Erythroblast (primary cell): ENCODE results near the gene SEPHS2.

Experiments
- DNase-seq, 2 experiments: peaks; one replicate each; lab custom pipeline; 2025; lab: John Stamatoyannopoulos, UW
- GATA1 ChIP-seq: IDR thresholded peaks from 2 replicates; pipeline ENCODE4 v1.6.1; 2011; ENCODE audit warnings: low read depth, mild to moderate bottlenecking, control low read depth, low read length, moderate library complexity
- POLR2A ChIP-seq: IDR thresholded peaks from 2 replicates; pipeline ENCODE4 v1.6.1; 2011; ENCODE audit warnings: mild to moderate bottlenecking, low read length

The SEPHS2 gene

DNA sequence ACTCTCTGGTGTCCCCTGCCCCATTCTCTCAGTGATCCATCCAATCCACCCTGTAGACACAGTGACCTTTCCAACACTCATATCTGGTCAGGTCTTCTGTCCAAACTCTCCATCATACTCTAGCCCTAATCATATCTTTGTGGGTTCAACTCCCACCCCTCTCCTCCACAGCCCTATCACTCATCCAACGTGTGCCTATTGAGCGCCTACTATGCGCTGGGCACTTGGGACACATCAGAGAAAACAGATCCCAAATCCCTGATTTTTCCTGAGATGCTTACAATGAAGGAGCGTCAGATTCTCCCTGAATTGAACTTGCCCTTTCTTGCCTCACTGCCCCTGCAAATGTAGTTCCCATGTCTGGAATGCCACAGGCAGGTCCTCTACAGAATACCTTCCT is 17.6 kb downstream of the SEPHS2 start:
- TF ChIP-seq GATA1, result no peak
- TF ChIP-seq POLR2A, result no peak
- DNase-seq, result no peak

GRCh38 chr16:30421010-30421409 is 24.7 kb downstream of the SEPHS2 start:
- DNase-seq, result no peak
- TF ChIP-seq POLR2A, result no peak
- TF ChIP-seq GATA1, result no peak

GRCh38 chr16:30418350-30419181 is 27.1 kb downstream of the SEPHS2 start:
- TF ChIP-seq GATA1 (no peak), POLR2A (no peak)
- DNase-seq, result no peak

DNA sequence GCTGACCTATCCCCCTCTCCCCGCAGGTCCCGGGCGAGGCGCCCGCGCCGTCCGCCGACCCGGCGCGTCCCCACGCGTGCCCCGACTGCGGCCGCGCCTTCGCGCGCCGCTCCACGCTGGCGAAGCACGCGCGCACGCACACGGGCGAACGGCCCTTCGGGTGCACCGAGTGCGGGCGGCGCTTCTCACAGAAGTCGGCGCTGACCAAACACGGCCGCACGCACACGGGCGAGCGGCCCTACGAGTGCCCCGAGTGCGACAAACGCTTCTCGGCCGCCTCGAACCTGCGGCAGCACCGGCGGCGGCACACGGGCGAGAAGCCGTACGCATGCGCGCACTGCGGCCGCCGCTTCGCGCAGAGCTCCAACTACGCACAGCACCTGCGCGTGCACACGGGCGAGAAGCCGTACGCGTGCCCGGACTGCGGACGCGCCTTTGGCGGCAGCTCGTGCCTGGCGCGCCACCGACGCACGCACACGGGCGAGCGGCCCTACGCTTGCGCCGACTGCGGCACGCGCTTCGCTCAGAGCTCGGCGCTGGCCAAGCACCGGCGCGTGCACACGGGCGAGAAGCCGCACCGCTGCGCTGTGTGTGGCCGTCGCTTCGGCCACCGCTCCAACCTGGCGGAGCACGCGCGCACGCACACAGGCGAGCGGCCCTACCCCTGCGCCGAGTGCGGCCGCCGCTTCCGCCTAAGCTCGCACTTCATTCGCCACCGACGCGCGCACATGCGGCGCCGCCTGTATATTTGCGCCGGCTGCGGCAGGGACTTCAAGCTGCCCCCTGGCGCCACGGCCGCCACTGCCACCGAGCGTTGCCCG is 27.9 kb downstream of the SEPHS2 start:
- DNase-seq, result peak; percentile 93 to 96

DNA sequence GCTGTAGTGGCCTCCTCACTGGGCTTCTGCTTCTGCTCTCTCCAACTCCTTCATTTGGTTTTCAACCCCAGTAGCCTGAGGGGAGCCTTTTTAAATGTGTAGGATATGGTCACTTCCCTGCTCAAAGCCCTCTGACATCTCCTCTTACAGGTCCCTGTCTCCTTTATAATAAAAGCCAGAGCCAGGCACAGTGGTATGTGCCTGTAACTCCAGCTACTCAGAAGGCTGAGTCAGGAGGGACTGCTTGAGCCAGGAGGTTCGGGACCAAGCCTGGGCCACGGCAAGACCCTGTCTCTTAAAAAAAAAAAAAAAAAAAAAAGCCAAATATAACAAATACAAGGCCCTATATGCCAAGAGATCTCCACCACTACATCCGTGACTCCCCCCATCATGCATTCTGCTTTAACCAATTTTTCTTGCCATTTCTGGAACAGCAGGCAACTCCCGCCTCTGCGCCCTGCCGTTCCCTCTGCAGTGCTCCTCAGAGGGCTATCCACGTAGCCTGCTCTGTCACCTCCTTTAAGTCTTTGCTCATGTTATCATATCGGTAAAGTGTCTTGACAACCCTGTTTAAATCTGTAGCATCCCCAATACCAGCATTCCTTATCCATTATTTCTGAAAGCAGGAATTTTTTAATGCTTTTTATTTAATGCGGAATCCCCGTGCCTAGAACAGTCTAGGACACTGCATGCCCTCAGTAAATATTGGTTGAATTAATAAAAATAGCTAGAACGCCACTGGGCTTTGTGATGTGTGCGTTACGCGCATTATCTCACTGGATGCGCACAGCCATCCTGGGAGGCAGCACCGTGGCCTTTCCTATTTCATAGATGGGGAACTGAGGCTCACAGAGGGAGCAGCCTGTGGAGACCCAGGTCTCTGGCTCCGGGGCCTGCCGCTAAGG is 28.8 kb downstream of the SEPHS2 start:
- no peak for TF ChIP-seq GATA1
- no peak for TF ChIP-seq POLR2A
- no peak for DNase-seq

More for the DNA sequence above, 27.9 kb downstream of the SEPHS2 start:
- TF ChIP-seq GATA1 (no peak), POLR2A (peak; percentile 78)

GRCh38 chr16:30416047-30416603 is 29.5 kb downstream of the SEPHS2 start:
- TF ChIP-seq POLR2A (no peak), GATA1 (no peak)

GRCh38 chr16:30414159-30414558 is 31.5 kb downstream of the SEPHS2 start:
- DNase-seq, result no peak
- TF ChIP-seq POLR2A, result no peak
- no peak for TF ChIP-seq GATA1

More at GRCh38 chr16:30416047-30416603, 29.5 kb downstream of the SEPHS2 start:
- DNase-seq, result no peak

DNA sequence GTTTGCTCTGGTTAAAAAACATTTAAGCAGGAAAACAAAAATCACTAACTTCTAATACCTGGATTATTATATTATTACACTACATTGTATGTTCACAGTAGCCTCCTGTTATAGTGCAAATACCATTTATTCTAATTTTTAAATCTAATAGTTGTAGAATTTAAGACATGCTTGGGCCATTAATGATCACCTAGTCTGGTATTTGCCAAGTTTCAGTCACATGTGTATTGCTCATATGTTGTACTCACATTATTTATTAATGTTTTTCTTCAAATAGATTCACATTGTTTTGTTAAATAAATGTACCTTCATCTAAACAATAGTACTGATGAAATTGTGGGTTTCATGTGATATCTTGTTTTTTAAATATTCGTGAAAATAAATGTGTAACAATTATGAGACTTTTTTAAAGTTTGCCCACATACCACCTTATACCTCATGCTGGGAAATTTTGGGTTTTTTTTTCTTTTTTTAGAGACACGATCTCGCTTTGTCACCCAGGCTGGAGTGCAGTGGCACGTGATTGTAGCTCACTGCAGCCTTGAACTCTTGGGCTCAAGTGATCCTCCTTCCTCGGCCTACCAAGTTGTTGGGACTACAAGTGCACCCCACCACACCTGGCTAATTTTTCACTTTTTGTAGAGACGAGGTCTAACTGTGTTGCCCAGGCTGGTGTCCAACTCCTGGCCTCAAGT is 32.4 kb downstream of the SEPHS2 start:
- TF ChIP-seq GATA1 (no peak), POLR2A (no peak)
- no peak for DNase-seq

- DNase-seq, result peak; percentile 88 to 93
- TF ChIP-seq POLR2A, result no peak
- no peak for TF ChIP-seq GATA1
Observed at GRCh38 chr16:30409125-30410060, 36.3 kb downstream of the SEPHS2 start.

DNA sequence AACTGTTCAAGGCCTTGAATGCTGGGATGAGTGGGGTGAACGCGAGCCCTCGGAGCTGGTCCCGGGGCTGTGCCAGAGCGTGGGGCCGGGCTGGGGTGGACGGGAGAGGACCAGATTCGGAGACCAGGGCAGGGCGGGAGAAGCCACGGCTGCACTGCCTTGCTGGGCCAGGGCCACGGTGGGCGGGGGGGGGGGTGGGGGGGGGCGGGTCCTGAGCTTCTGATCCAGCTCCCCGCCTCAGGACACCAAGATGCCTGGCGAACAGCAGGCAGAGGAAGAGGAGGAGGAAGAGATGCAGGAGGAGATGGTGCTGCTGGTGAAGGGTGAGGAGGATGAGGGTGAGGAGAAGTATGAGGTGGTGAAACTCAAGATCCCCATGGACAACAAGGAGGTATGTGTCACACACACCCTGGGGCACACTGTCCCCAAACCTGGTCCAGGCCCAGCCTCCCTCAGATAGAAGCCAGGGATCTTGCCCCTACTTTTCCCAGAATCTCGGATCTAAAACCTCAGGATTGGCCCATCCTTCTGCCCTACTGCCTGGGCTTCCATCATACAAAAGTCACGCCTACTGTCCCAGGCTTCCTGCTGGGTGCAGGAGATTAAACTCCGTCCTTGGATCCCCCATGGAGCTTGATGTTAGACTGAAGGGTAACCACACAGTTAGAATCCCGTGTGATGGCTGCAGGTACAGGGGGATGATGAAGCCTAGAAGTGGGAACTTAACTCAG is 37.7 kb downstream of the SEPHS2 start:
- TF ChIP-seq GATA1 (no peak), POLR2A (peak; percentile 9)
- no peak for DNase-seq

GRCh38 chr16:30407102-30407803 is 38.4 kb downstream of the SEPHS2 start, which contains the start of gene ZNF771:
TSS of gene ZNF771 (plus strand) at chr16:30407606. CDS start at chr16:30408054, 448 bp downstream.
- no peak for TF ChIP-seq GATA1
- peak; percentile 71 for TF ChIP-seq POLR2A
- peak; percentile 93 to 96 for DNase-seq
